Mucosa of stomach (tissue), 1 donor: ENCODE data around the gene MMP2.

ENCODE experiments used
- H3K27me3 ChIP-seq: one replicate; pipeline ENCODE4 v1.7.0; 2013; ENCODE audit warnings: mild to moderate bottlenecking, low read length; ENCODE audit not compliant: control insufficient read depth, insufficient read depth
- H3K36me3 ChIP-seq: one replicate; pipeline ENCODE4 v1.7.0; 2013; ENCODE audit warnings: low read length; ENCODE audit not compliant: control insufficient read depth, insufficient read depth
- H3K4me1 ChIP-seq: one replicate; pipeline ENCODE4 v1.7.0; 2013; ENCODE audit warnings: mild to moderate bottlenecking, low read length; ENCODE audit not compliant: control insufficient read depth, insufficient read depth
- H3K4me3 ChIP-seq: one replicate; pipeline ENCODE4 v1.7.0; 2013; ENCODE audit warnings: low read length
- H3K9ac ChIP-seq: one replicate; pipeline ENCODE4 v1.7.0; 2013; ENCODE audit warnings: mild to moderate bottlenecking, low read length, moderate library complexity
- H3K9me3 ChIP-seq: one replicate; pipeline ENCODE4 v1.7.0; 2013; ENCODE audit warnings: mild to moderate bottlenecking, low read length, moderate library complexity; ENCODE audit not compliant: control insufficient read depth
- donor health status: Pancreatic carcinoma.

Gene MMP2

DNA sequence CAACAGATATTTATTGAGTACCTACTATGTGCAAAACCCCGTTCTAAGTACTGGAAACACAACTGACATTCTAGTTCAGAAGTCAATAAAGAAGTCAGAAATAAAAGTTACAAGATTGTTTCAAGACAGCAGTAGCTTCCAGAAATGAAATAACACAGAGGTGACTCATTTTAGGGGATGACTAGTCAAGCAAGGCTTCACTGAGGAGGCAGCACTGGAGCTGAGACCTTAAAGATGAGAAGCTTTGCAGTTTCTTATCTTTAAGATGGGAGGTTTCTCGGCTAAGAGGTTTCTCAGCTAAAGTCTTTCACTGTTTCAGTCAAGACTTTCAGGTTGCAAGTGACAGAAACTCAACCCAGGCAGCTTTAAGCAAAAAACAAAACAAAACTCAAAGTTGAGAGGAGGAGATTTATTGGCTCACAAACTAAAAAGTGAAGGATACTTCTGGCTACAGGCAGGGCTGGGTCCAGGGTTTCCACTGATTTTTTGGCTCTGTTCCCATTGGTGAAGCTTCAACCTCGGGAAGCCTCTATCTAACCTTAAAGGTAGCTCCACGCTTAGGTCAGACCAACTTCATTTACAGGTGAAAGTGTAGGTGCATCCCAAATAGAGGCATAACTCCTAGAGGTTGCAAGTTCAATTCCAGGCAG lies 7.4 kb upstream of the MMP2 start:
- Histone ChIP-seq H3K4me3 (no peak overlapping the region), H3K27me3 (no peaks in the 10 kb centered on the region), H3K36me3 (no peaks in the 10 kb centered on the region), H3K9me3 (no peaks in the 10 kb centered on the region), H3K9ac (no peak overlapping the region), H3K4me1 (peaks cover 17% of the 10 kb centered on the region)

- H3K9me3 ChIP-seq, result no peaks in the 10 kb centered on the region
- H3K4me3 ChIP-seq, result no peak overlapping the region
- H3K27me3 ChIP-seq, result no peaks in the 10 kb centered on the region
- H3K4me1 ChIP-seq, result peaks cover 17% of the 10 kb centered on the region
- no peaks in the 10 kb centered on the region for H3K36me3 ChIP-seq
- no peak overlapping the region for H3K9ac ChIP-seq
Measured at GRCh38 chr16:55473587-55473986, 5.4 kb upstream of the MMP2 start.

DNA sequence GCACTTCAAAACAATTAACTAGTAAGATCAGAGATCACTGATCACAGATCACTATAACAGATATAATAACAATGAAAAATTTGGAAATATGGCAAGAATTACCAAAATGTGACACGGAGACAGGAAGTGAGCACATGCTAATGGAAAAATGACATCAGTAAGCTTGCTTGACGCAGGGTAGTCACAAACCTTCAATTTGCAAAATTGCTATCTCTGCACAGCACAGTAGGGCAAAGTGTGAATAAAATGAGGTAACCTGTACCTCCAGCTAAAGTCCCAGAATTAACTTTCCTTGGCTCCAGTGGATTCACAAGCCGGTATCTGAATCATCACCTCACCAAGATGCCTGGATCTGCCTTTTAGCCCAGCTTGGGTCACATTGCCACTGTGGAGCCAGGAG lies 4.2 kb upstream of the MMP2 start:
- peaks cover 17% of the 10 kb centered on the region for H3K4me1 ChIP-seq
- H3K36me3 ChIP-seq, result no peaks in the 10 kb centered on the region
- no peaks in the 10 kb centered on the region for H3K9me3 ChIP-seq
- H3K4me3 ChIP-seq, result no peak overlapping the region
- H3K9ac ChIP-seq, result no peak overlapping the region
- H3K27me3 ChIP-seq, result peaks cover 5% of the 10 kb centered on the region

- no peaks in the 10 kb centered on the region for H3K9me3 ChIP-seq
- H3K36me3 ChIP-seq, result no peaks in the 10 kb centered on the region
- peaks cover 16% of the 10 kb centered on the region for H3K27me3 ChIP-seq
- H3K4me3 ChIP-seq, result no peak overlapping the region
- H3K9ac ChIP-seq, result no peak overlapping the region
- peaks cover 9% of the 10 kb centered on the region for H3K4me1 ChIP-seq
Measured at GRCh38 chr16:55475919-55476318, 3.1 kb upstream of the MMP2 start.

DNA sequence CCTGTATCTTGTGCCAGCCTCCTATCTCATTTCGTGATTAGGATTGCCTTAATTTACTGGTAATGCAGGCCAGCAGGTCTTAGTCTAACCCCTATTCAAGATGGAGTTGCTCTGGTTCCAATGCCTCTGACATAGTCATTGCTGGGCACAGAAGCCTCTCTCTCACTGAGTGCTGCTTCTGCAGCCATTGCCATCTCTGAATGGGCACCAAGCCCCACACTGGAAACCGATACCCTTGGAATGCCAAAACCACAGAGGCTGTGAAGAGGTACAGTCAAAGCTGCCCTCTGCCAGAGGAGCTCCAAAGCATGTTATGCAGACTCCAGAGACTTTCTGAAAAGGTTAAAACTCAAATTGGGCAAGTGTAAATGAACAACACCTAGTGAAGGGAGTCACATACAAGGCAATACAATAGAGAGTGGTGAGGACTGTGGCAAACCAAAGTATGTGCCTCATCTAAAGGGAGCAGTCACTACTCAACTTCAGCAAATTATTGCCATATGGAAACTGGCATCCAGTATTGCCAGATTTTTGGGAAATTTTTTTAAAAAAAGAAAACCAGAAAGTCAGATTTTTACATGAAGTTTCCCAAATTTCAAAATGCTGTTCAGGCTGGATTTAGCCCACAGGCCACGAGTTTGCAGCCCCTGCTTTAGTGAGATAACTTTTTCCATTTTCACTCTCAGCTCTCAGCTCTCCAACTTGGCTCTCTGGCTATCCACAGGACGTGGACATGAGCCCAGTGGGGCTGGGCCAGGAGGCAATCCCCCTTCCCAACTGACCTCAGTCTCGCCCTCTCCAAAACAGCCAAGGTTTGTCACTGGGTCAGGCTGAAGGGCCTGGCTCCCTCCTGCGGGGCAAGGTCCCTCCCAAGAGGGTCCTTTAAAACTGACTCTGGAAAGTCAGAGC lies 2.1 kb upstream of the MMP2 start:
- H3K36me3 ChIP-seq, result no peaks in the 10 kb centered on the region
- H3K4me3 ChIP-seq, result no peak overlapping the region
- peaks cover 3% of the 10 kb centered on the region for H3K4me1 ChIP-seq
- H3K9ac ChIP-seq, result peak overlapping the region; percentile 24
- H3K9me3 ChIP-seq, result no peaks in the 10 kb centered on the region
- peaks cover 19% of the 10 kb centered on the region for H3K27me3 ChIP-seq

DNA sequence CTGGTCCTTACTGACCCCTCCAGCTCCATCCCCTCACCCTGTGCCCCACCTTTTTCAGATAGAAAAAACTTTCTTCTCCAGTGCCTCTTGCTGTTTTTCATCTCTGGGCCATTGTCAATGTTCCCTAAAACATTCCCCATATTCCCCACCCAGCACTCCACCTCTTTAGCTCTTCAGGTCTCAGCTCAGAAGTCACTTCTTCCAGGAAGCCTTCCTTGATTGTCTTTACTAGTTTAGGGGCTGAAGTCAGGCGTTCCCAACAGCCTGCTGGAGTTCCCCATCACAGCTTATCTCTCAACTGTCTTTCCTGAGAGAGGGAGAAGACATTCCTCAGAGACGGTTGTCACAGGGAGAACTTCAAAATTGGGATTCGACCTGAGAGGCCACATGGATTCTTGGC lies 1.3 kb upstream of the MMP2 start:
- no peaks in the 10 kb centered on the region for H3K9me3 ChIP-seq
- H3K36me3 ChIP-seq, result no peaks in the 10 kb centered on the region
- no peaks in the 10 kb centered on the region for H3K4me1 ChIP-seq
- H3K27me3 ChIP-seq, result peaks cover 19% of the 10 kb centered on the region
- no peak overlapping the region for H3K4me3 ChIP-seq
- H3K9ac ChIP-seq, result peak overlapping the region; percentile 24

DNA sequence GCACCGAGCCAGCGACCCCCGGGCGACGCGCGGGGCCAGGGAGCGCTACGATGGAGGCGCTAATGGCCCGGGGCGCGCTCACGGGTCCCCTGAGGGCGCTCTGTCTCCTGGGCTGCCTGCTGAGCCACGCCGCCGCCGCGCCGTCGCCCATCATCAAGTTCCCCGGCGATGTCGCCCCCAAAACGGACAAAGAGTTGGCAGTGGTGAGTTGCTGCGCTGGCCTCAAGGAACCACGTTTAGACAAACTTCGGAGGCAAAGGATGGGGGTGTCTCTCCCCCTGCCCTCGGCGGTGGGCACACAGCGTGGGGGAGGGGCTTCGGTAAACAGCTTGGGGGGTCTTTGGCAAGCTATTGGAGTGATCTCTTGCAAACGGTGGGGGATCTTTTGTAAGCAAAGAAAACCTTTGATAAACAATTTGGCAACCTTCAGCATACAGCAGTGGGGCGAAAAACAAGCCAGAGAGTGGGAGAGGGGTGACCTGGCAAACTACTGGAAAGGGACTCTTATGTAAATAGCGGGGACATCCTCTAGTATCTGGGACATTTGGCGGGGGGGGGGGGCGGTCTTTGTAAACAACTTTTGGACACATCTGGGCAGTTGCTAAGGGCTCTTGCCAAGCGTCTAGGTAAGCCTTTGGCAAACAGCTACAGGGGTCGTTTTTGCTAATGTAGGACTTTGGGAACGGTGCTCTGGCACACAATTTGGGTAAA lies 587 bp downstream of the MMP2 start:
- Histone ChIP-seq H3K36me3 (no peaks in the 10 kb centered on the region), H3K4me1 (no peaks in the 10 kb centered on the region), H3K9ac (peak overlapping the region; percentile 35), H3K4me3 (no peak overlapping the region), H3K27me3 (peaks cover 19% of the 10 kb centered on the region), H3K9me3 (no peaks in the 10 kb centered on the region)

GRCh38 chr16:55480228-55480655 lies 1.2 kb downstream of the MMP2 start:
- peak overlapping the region; percentile 35 for H3K9ac ChIP-seq
- H3K36me3 ChIP-seq, result no peaks in the 10 kb centered on the region
- H3K4me3 ChIP-seq, result no peak overlapping the region
- H3K4me1 ChIP-seq, result no peaks in the 10 kb centered on the region
- peaks cover 19% of the 10 kb centered on the region for H3K27me3 ChIP-seq
- H3K9me3 ChIP-seq, result no peaks in the 10 kb centered on the region

- no peaks in the 10 kb centered on the region for H3K4me1 ChIP-seq
- no peaks in the 10 kb centered on the region for H3K9me3 ChIP-seq
- H3K4me3 ChIP-seq, result no peak overlapping the region
- H3K36me3 ChIP-seq, result no peaks in the 10 kb centered on the region
- peaks cover 19% of the 10 kb centered on the region for H3K27me3 ChIP-seq
- H3K9ac ChIP-seq, result no peak overlapping the region
Measured at GRCh38 chr16:55481023-55481422, 2.0 kb downstream of the MMP2 start.

GRCh38 chr16:55482056-55482455 lies 3.1 kb downstream of the MMP2 start:
- H3K36me3 ChIP-seq, result no peaks in the 10 kb centered on the region
- H3K4me1 ChIP-seq, result no peaks in the 10 kb centered on the region
- no peaks in the 10 kb centered on the region for H3K9me3 ChIP-seq
- H3K27me3 ChIP-seq, result peaks cover 19% of the 10 kb centered on the region
- no peak overlapping the region for H3K4me3 ChIP-seq
- no peak overlapping the region for H3K9ac ChIP-seq

- no peaks in the 10 kb centered on the region for H3K9me3 ChIP-seq
- no peak overlapping the region for H3K4me3 ChIP-seq
- no peaks in the 10 kb centered on the region for H3K4me1 ChIP-seq
- no peaks in the 10 kb centered on the region for H3K36me3 ChIP-seq
- no peaks in the 10 kb centered on the region for H3K27me3 ChIP-seq
- H3K9ac ChIP-seq, result no peak overlapping the region
Measured at GRCh38 chr16:55487048-55487803, 8.2 kb downstream of the MMP2 start.
